Caco-2 (cell line): Measurements from ENCODE around the gene MBD3L5. TPM values are rescaled to one million over a fixed set of nuclear protein-coding genes. Genes with fewer than 3 reads are reported as not detected.
"Not testable (repeated sequence)": the region's sequence is repeated elsewhere in the genome, so short reads cannot be mapped to it uniquely, and the experiment has no call there.

ENCODE experiments used
- BruUV-seq: library from RNA; stranded (reverse); fragments of 400-500 nt; replicated peaks from 2 replicates; lab custom pipeline; 2021; lab: Mats Ljungman, UMichigan
- CTCF ChIA-PET: fragments of 300-600 bp; sonication (Branson Sonifier 250); formaldehyde crosslinking; loops from one replicate; lab custom pipeline; 2022; ENCODE audit warnings: antibody characterized with exemption; lab: Charles Lee
- POLR2A ChIA-PET: fragments of 300-600 bp; sonication (Branson Sonifier 250); formaldehyde crosslinking; loops from one replicate; lab custom pipeline; 2022; ENCODE audit warnings: antibody characterized with exemption; lab: Charles Lee
- DNase-seq, 2 experiments: peaks; one replicate each; pipeline versions ENCODE4 v3.0.0 to v3.0.0-alpha.2; 2020 to 2022
- H3K27me3 ChIP-seq: replicated peaks from 2 replicates; pipeline ENCODE4 v1.6.0; 2011; ENCODE audit warnings: low read length; ENCODE audit not compliant: control insufficient read depth, insufficient read depth
- H3K36me3 ChIP-seq: 2 replicates; pipeline ENCODE4 v1.5.1; 2011; ENCODE audit warnings: low read length; ENCODE audit not compliant: control insufficient read depth, insufficient read depth
- H3K4me1 ChIP-seq: fragments of 250-450 bp; sonication (Bioruptor Pico); 2 replicates; pipeline ENCODE4 v1.5.1; 2020; ENCODE audit warnings: mild to moderate bottlenecking
- H3K4me3 ChIP-seq: 2 replicates; pipeline ENCODE4 v1.5.1; 2011; ENCODE audit warnings: low read depth, mild to moderate bottlenecking, control low read depth, low read length
- H3K9me3 ChIP-seq: fragments of 250-450 bp; sonication (Bioruptor Pico); 2 replicates; pipeline ENCODE4 v1.5.1; 2020; ENCODE audit warnings: mild to moderate bottlenecking, moderate library complexity
- H3K27ac Mint-ChIP-seq: one replicate; pipeline ENCODE4 v1.8.0; 2022; ENCODE audit warnings: mixed read lengths; ENCODE audit not compliant: unreplicated experiment
- H3K27me3 Mint-ChIP-seq: one replicate; pipeline ENCODE4 v1.8.0; 2022; ENCODE audit warnings: mixed read lengths; ENCODE audit not compliant: insufficient read depth, unreplicated experiment
- H3K36me3 Mint-ChIP-seq: one replicate; pipeline ENCODE4 v1.8.0; 2022; ENCODE audit warnings: mild to moderate bottlenecking, mixed read lengths; ENCODE audit not compliant: insufficient read depth, unreplicated experiment
- H3K4me1 Mint-ChIP-seq: one replicate; pipeline ENCODE4 v1.8.0; 2022; ENCODE audit warnings: low read depth, mixed read lengths; ENCODE audit not compliant: unreplicated experiment
- H3K4me3 Mint-ChIP-seq: one replicate; pipeline ENCODE4 v1.8.0; 2022; ENCODE audit warnings: mild to moderate bottlenecking, moderate library complexity, mixed read lengths; ENCODE audit not compliant: unreplicated experiment
- H3K9me3 Mint-ChIP-seq: one replicate; pipeline ENCODE4 v1.8.0; 2022; ENCODE audit warnings: mixed read lengths; ENCODE audit not compliant: unreplicated experiment
- intact Hi-C: fragments of 100-400 bp; cut with micrococcal nuclease; formaldehyde crosslinking; loops from one replicate; pipeline ENCODE4 v1.10.0; 2022; ENCODE audit not compliant: unreplicated experiment
- total RNA-seq: library from RNA; stranded (reverse); gene quantifications from 2 replicates; pipeline ENCODE4 v1.2.3, GENCODE V29; 2022

Gene MBD3L5
- total RNA-seq, 1 experiment from 2014 or later = not detected

GRCh38 chr19:7051421-7051820, 21.0 kb downstream of the MBD3L5 start:
- CTCF ChIA-PET, H3K9me3 ChIP-seq, H3K4me1 Mint-ChIP-seq, DNase-seq, intact Hi-C loops, H3K9me3 Mint-ChIP-seq, BruUV-seq, H3K36me3 Mint-ChIP-seq, H3K4me3 Mint-ChIP-seq, H3K4me1 ChIP-seq, H3K36me3 ChIP-seq, POLR2A ChIA-PET, H3K27me3 Mint-ChIP-seq, H3K27me3 ChIP-seq, H3K27ac Mint-ChIP-seq, H3K4me3 ChIP-seq: not testable (repeated sequence)

GRCh38 chr19:7052896-7053295, 22.5 kb downstream of the MBD3L5 start:
- H3K4me1 Mint-ChIP-seq, intact Hi-C loops, H3K4me3 ChIP-seq, H3K9me3 ChIP-seq, H3K27me3 ChIP-seq, H3K4me1 ChIP-seq, POLR2A ChIA-PET, H3K36me3 ChIP-seq, BruUV-seq, H3K27me3 Mint-ChIP-seq, H3K4me3 Mint-ChIP-seq, H3K9me3 Mint-ChIP-seq, H3K36me3 Mint-ChIP-seq, DNase-seq, CTCF ChIA-PET, H3K27ac Mint-ChIP-seq: not testable (repeated sequence)

GRCh38 chr19:7054635-7055368, 24.4 kb downstream of the MBD3L5 start:
- H3K36me3 Mint-ChIP-seq, H3K36me3 ChIP-seq, DNase-seq, H3K4me3 Mint-ChIP-seq, CTCF ChIA-PET, BruUV-seq, H3K9me3 Mint-ChIP-seq, intact Hi-C loops, H3K9me3 ChIP-seq, H3K27me3 Mint-ChIP-seq, H3K27me3 ChIP-seq, POLR2A ChIA-PET, H3K4me3 ChIP-seq, H3K4me1 ChIP-seq, H3K4me1 Mint-ChIP-seq, H3K27ac Mint-ChIP-seq: not testable (repeated sequence)

- H3K4me3 ChIP-seq, H3K36me3 Mint-ChIP-seq, CTCF ChIA-PET, intact Hi-C loops, POLR2A ChIA-PET, H3K9me3 ChIP-seq, H3K36me3 ChIP-seq, DNase-seq, H3K9me3 Mint-ChIP-seq, H3K27me3 Mint-ChIP-seq, H3K27ac Mint-ChIP-seq, H3K4me3 Mint-ChIP-seq, H3K4me1 Mint-ChIP-seq, BruUV-seq, H3K27me3 ChIP-seq, H3K4me1 ChIP-seq: not testable (repeated sequence)
Measured at GRCh38 chr19:7055679-7056078, 25.3 kb downstream of the MBD3L5 start.

GRCh38 chr19:7056371-7056770, 26.0 kb downstream of the MBD3L5 start:
- DNase-seq, H3K36me3 Mint-ChIP-seq, H3K27me3 ChIP-seq, H3K4me1 Mint-ChIP-seq, H3K4me3 ChIP-seq, H3K27ac Mint-ChIP-seq, H3K4me1 ChIP-seq, intact Hi-C loops, H3K9me3 ChIP-seq, CTCF ChIA-PET, H3K27me3 Mint-ChIP-seq, H3K9me3 Mint-ChIP-seq, H3K36me3 ChIP-seq, BruUV-seq, POLR2A ChIA-PET, H3K4me3 Mint-ChIP-seq: not testable (repeated sequence)

- H3K36me3 Mint-ChIP-seq, H3K36me3 ChIP-seq, POLR2A ChIA-PET, H3K27ac Mint-ChIP-seq, CTCF ChIA-PET, H3K4me3 Mint-ChIP-seq, H3K4me1 ChIP-seq, intact Hi-C loops, BruUV-seq, H3K9me3 ChIP-seq, H3K9me3 Mint-ChIP-seq, H3K4me3 ChIP-seq, DNase-seq, H3K4me1 Mint-ChIP-seq, H3K27me3 Mint-ChIP-seq, H3K27me3 ChIP-seq: not testable (repeated sequence)
Measured at GRCh38 chr19:7058576-7058975, 28.2 kb downstream of the MBD3L5 start, which contains the start of gene MBD3L3. MBD3L3 (minus strand) TSS chr19:7058676; CDS start chr19:7058605, 71 bp downstream.

- H3K9me3 ChIP-seq, H3K4me1 ChIP-seq, H3K27me3 Mint-ChIP-seq, H3K36me3 Mint-ChIP-seq, CTCF ChIA-PET, H3K4me3 ChIP-seq, H3K9me3 Mint-ChIP-seq, H3K27me3 ChIP-seq, DNase-seq, H3K4me1 Mint-ChIP-seq, H3K4me3 Mint-ChIP-seq, BruUV-seq, H3K27ac Mint-ChIP-seq, intact Hi-C loops, H3K36me3 ChIP-seq, POLR2A ChIA-PET: not testable (repeated sequence)
Measured at GRCh38 chr19:7059977-7060376, 29.6 kb downstream of the MBD3L5 start.
